Lower lobe of right lung (tissue), 2 donors: ENCODE data around the gene LRRC37A3. TPM values are rescaled to one million over a fixed set of nuclear protein-coding genes. Genes with fewer than 3 reads are reported as not detected.
"Not testable (repeated sequence)": the region's sequence is repeated elsewhere in the genome, so short reads cannot be mapped to it uniquely, and the experiment has no call there.

ENCODE experiments used
- ATAC-seq, 2 donors: fragments of 200-7000 bp; cut with Tn5 transposase; one replicate each; pipeline ENCODE4 v1.9.1; 2020 to 2022; ENCODE audit warnings: mild to moderate bottlenecking in 2 of 2, moderate library complexity in 2 of 2
- DNase-seq: peaks from one replicate; pipeline ENCODE4 v3.0.0-alpha.2; 2020
- H3K27ac ChIP-seq: fragments of 200-600 bp; one replicate; pipeline ENCODE4 v1.8.0; 2022
- H3K27me3 ChIP-seq: fragments of 200-600 bp; one replicate; pipeline ENCODE4 v1.8.0; 2022; ENCODE audit warnings: low read depth
- H3K36me3 ChIP-seq: fragments of 200-600 bp; one replicate; pipeline ENCODE4 v1.8.0; 2022; ENCODE audit warnings: mild to moderate bottlenecking
- H3K4me1 ChIP-seq: fragments of 200-600 bp; one replicate; pipeline ENCODE4 v1.8.0; 2022
- H3K4me3 ChIP-seq: fragments of 200-600 bp; one replicate; pipeline ENCODE4 v1.8.0; 2022; ENCODE audit warnings: mild to moderate bottlenecking
- H3K9me3 ChIP-seq: fragments of 200-600 bp; one replicate; pipeline ENCODE4 v1.8.0; 2022
- intact Hi-C: fragments of 100-400 bp; cut with DNase I; formaldehyde crosslinking; loops from one replicate; pipeline ENCODE4 v1.11.0; 2022
- long read RNA-seq: library from polyadenylated mRNA; unstranded; transcript quantifications from one replicate; pipeline ENCODE4 v2.0.0, GENCODE V29; 2021
- total RNA-seq: library from RNA; stranded (reverse); fragmentation: NEBNext Ultra II Directional; extraction: Animal tissue kit (Norgen Biotek cat#: 25700); gene quantifications from one replicate; pipeline ENCODE4 v1.2.1, GENCODE V29; 2021
- TF ChIP-seq, protein P1 (sequence below): fragments of 200-600 bp; IDR thresholded peaks from one replicate; pipeline ENCODE4 v1.8.0; 2022; ENCODE audit warnings: antibody characterized with exemption, mild to moderate bottlenecking
- donor health status: DM: no; HTN: yes; CAD: no; lungs with severe emphysema.

Gene LRRC37A3
- total RNA-seq = 10.8 TPM
- long read RNA-seq, partial matches to known transcripts = 2 of 6 reads
- long read RNA-seq, other reads (novel, unspliced or antisense) = 3 of 6 reads

DNA sequence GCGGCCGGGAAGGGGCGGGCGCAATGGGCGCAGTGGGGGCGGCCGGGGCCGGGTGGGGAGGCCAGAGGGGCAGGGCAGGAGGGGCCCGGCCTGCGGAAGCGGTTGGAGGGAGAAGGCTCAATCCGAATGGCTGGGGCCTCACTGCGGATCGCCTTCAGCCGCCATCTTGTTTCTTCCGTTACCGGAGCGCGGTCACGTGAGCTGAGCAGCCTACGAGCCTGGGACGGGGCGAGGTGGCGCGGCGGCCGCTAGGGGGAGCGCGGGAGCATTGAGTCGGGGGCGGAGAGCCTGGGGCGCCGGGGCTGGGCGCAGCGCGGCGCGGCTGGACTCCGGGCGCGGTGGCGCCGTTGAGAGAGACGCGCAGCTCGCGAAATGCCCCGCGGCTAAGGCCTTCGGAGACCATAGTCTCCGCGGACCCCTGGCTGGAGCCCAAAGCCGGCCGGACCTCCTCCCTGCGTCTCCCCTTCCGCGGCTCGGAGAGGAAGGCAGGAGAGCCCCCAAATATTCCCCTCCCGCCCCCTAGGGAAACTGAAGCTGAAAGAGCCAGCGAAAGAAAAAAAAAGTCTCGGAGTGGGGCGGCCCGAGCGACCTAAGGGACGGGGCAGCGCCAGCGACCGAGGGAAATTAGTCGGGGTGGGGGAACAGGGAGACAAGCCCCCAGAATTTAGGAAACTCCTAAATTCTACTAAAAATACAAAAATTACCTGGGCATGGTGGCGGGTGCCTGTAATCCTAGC is at the start of gene LRRC37A3:
Gene LRRC37A3, minus strand, starts transcription at position 190 of the 737 bp plus-strand sequence. CDS start 22,221 bp downstream, outside the sequence.
- peak; percentile 98 for DNase-seq
- intact Hi-C loops, H3K27me3 ChIP-seq, H3K4me1 ChIP-seq, H3K9me3 ChIP-seq, H3K36me3 ChIP-seq: not testable (repeated sequence)
- H3K27ac ChIP-seq = peak within 1 kb of the TSS; percentile 92
- H3K4me3 ChIP-seq = peak within 1 kb of the TSS; percentile 63
- ATAC-seq = peak; percentile 99
- TF ChIP-seq, protein P1, sequence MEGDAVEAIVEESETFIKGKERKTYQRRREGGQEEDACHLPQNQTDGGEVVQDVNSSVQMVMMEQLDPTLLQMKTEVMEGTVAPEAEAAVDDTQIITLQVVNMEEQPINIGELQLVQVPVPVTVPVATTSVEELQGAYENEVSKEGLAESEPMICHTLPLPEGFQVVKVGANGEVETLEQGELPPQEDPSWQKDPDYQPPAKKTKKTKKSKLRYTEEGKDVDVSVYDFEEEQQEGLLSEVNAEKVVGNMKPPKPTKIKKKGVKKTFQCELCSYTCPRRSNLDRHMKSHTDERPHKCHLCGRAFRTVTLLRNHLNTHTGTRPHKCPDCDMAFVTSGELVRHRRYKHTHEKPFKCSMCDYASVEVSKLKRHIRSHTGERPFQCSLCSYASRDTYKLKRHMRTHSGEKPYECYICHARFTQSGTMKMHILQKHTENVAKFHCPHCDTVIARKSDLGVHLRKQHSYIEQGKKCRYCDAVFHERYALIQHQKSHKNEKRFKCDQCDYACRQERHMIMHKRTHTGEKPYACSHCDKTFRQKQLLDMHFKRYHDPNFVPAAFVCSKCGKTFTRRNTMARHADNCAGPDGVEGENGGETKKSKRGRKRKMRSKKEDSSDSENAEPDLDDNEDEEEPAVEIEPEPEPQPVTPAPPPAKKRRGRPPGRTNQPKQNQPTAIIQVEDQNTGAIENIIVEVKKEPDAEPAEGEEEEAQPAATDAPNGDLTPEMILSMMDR = peak; percentile 96

DNA sequence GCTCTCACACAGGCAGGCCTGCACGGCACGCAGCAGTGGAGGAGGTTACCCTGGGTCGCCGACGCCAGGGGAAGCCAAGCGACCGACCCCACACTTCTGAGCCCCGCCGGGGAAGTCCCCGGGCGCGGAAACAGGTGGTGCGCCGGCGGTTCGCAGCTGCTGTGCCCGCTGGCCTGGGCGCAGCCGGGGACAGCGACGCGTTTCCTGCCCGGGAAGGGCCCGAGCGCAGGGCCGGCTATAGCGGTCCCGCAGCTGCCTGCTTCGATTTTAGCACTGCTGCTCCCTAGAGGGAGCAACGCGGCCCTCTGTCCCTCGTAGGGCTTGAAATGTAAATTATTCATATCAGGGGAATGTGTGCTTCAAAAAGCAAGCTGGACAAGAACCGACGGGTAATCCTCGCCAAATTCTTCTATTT is 46.6 kb upstream of the LRRC37A3 start:
- H3K4me3 ChIP-seq = peak overlapping the region; percentile 37
- peak; percentile 80 for DNase-seq
- peaks cover 34% of the 10 kb centered on the region for H3K4me1 ChIP-seq
- H3K36me3 ChIP-seq, intact Hi-C loops, H3K9me3 ChIP-seq, H3K27me3 ChIP-seq: not testable (repeated sequence)
- TF ChIP-seq, protein P1 = peak; percentile 41
- H3K27ac ChIP-seq = peak overlapping the region; percentile 61
- peak; percentile 98 for ATAC-seq

DNA sequence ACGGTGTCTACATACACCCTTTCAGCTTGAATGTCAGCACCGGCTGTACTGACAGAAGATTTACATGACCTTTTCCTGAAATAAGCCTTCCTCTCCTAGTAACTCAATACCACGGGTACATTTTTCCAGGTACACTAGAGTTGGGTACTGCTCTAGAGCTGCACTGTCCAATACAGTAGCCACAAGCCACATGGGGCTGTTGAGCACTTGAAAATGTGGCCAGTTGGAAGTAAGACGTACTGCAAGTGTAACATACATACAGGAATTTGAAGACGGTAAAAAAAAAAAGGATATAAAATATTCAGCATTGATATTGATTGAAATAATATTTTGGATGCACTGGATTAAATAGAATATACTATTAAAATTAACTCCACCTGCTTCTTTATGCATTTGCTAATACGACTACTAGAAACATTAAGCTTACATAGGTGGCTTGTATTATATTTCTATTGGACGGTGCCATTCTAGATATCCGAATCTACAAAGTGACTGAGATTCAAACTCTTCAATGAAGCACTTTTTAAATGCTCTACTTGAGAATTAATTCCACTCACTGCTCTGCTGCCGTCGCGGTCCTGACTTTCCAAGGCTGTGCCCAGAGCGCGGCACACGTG is 46.1 kb upstream of the LRRC37A3 start:
- peaks cover 34% of the 10 kb centered on the region for H3K4me1 ChIP-seq
- H3K27me3 ChIP-seq, DNase-seq, H3K36me3 ChIP-seq, ATAC-seq, intact Hi-C loops, H3K9me3 ChIP-seq: not testable (repeated sequence)
- peak overlapping the region; percentile 61 for H3K27ac ChIP-seq
- H3K4me3 ChIP-seq = peak overlapping the region; percentile 37

DNA sequence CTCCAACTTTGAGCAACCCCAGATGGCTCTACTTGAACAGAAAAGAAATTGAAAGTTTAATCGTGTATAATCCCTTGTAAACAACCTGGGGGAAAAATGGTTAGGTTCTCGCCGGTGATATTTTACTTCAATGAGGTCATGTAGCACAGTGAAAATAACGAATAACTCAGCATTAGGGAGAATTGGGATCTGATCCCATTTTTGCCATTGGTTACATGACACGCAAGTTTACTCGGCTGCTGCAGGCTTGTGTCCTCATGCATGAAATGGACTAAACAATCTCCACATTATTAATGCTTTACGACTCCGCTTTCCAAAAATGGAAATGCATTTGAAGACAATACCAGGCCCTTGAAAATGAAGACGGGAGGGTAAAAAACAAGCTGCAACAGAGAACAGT is 45.5 kb upstream of the LRRC37A3 start:
- Histone ChIP-seq H3K36me3 (no peaks in the 10 kb centered on the region), H3K27me3 (no peaks in the 10 kb centered on the region), H3K4me1 (peaks cover 32% of the 10 kb centered on the region), H3K9me3 (no peaks in the 10 kb centered on the region), H3K27ac (no peak overlapping the region), H3K4me3 (no peak overlapping the region)
- intact Hi-C loops = no loop called here
- DNase-seq (no peak), ATAC-seq (no peak)
- TF ChIP-seq, protein P1 = no peak

DNA sequence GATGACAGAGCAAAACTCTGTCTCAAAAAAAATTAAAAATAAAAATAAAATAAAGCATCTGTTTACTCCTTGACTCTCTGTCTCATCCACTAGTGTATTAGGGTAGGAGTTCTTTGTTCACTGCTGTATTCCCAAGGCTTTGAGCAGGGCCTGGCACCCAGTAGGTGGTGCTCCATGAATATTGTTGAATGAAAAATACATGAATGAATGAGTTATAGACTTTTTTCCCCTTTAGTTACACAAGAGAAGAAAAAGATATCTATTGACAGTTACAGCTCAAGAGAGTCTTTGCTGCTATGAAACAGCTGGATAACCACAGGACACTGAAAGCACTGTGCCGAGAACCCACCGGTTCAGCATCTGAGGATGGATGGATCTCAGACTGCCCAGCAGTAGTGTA is 44.5 kb upstream of the LRRC37A3 start:
- not testable (repeated sequence) for H3K4me3 ChIP-seq

DNA sequence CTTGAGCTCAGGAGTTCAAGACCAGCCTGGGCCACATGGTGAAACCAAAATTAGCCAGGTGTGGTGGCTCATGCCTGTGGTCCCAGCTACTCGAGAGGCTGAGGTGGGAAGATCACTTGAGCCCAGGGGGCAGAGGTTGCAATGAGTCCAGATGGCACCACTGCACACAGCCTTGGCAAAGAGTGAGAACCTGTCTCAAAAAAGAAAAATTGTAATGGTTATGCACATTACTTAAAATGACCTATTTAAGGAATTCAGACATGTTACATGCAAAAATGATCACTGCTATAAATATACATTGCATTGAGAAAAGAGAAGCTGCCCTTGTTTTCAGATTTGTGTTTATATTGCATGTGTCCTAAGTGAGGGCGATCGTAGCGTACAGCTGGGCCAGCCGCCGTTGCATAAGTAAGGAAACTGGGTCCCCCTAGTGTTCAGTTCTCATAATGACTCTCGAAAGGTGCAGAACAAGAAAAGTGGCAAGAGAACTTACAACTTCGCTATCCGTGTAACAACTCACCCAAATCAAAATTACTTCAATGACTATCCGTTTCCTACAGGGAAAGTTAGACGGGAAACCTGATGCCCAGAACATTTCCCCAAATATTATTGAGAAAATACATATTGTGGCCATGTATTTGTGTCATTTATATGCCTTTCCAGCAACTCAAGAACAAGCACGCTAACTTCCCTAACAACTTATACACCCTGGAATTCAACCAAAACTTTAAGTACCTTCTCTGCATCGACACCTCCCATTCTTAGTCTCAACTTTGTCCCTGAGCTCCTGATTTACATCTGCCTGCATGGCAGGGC is 42.5 kb upstream of the LRRC37A3 start:
- intact Hi-C loops, DNase-seq, H3K27ac ChIP-seq, H3K36me3 ChIP-seq, H3K9me3 ChIP-seq, H3K27me3 ChIP-seq: not testable (repeated sequence)
- Histone ChIP-seq H3K4me1 (peaks cover 25% of the 10 kb centered on the region), H3K4me3 (peak overlapping the region; percentile 20)
- TF ChIP-seq, protein P1 = peak; percentile 70
- ATAC-seq = peak; percentile 76 to 84

More for the DNA sequence above, 44.5 kb upstream of the LRRC37A3 start:
- H3K36me3 ChIP-seq, DNase-seq, intact Hi-C loops, ATAC-seq, H3K27me3 ChIP-seq, H3K9me3 ChIP-seq, H3K27ac ChIP-seq: not testable (repeated sequence)
- peaks cover 25% of the 10 kb centered on the region for H3K4me1 ChIP-seq
